Medulla oblongata (tissue), 1 donor: ENCODE data around the gene PLEKHD1.
"Not testable (repeated sequence)": the region's sequence is repeated elsewhere in the genome, so short reads cannot be mapped to it uniquely, and the experiment has no call there.

Source experiments
- DNase-seq: peaks from one replicate; pipeline ENCODE4 v3.0.0-alpha.2; 2015; ENCODE audit errors: extremely low spot score

Gene PLEKHD1

GRCh38 chr14:69481815-69482568 is 2.5 kb upstream of the PLEKHD1 start:
- no peak for DNase-seq

GRCh38 chr14:69483765-69484443 is 624 bp upstream of the PLEKHD1 start:
- DNase-seq = no peak

GRCh38 chr14:69485315-69485660 is 760 bp downstream of the PLEKHD1 start:
- DNase-seq = no peak

- no peak for DNase-seq
Measured at GRCh38 chr14:69485701-69486100, 1.2 kb downstream of the PLEKHD1 start.

- no peak for DNase-seq
Measured at GRCh38 chr14:69487226-69487625, 2.7 kb downstream of the PLEKHD1 start.

GRCh38 chr14:69487771-69488170 is 3.2 kb downstream of the PLEKHD1 start:
- no peak for DNase-seq

- no peak for DNase-seq
Measured at GRCh38 chr14:69489495-69489894, 5.0 kb downstream of the PLEKHD1 start.

- DNase-seq = no peak
Measured at GRCh38 chr14:69490219-69490918, 5.8 kb downstream of the PLEKHD1 start.

GRCh38 chr14:69491193-69491592 is 6.7 kb downstream of the PLEKHD1 start:
- no peak for DNase-seq

GRCh38 chr14:69493038-69493437 is 8.5 kb downstream of the PLEKHD1 start:
- no peak for DNase-seq

- DNase-seq = no peak
Measured at GRCh38 chr14:69493791-69494190, 9.3 kb downstream of the PLEKHD1 start.

GRCh38 chr14:69495341-69495921 is 10.9 kb downstream of the PLEKHD1 start:
- DNase-seq = no peak

- not testable (repeated sequence) for DNase-seq
Measured at GRCh38 chr14:69497866-69498265, 13.3 kb downstream of the PLEKHD1 start.

- DNase-seq = not testable (repeated sequence)
Measured at GRCh38 chr14:69498286-69498685, 13.8 kb downstream of the PLEKHD1 start.

GRCh38 chr14:69499436-69499835 is 14.9 kb downstream of the PLEKHD1 start:
- no peak for DNase-seq

- DNase-seq = no peak
Measured at GRCh38 chr14:69500096-69500495, 15.6 kb downstream of the PLEKHD1 start.

- no peak for DNase-seq
Measured at GRCh38 chr14:69500736-69501135, 16.2 kb downstream of the PLEKHD1 start.

- DNase-seq = peak; percentile 60
Measured at GRCh38 chr14:69501423-69501838, 16.9 kb downstream of the PLEKHD1 start.

GRCh38 chr14:69504775-69505174 is 20.2 kb downstream of the PLEKHD1 start:
- DNase-seq = no peak

GRCh38 chr14:69505338-69506240 is 21.1 kb downstream of the PLEKHD1 start:
- no peak for DNase-seq

- DNase-seq = no peak
Measured at GRCh38 chr14:69506241-69506595, 21.7 kb downstream of the PLEKHD1 start.
